HepG2 (cell line): ENCODE data around the gene ITIH3. TPM values are rescaled to one million over a fixed set of nuclear protein-coding genes. Genes with fewer than 3 reads are reported as not detected.

Source experiments
- CCAR2 ChIP-seq: fragments of 200-400 bp; formaldehyde crosslinking; optimal IDR thresholded peaks from 2 replicates; pipeline ENCODE3; 2018; ENCODE audit warnings: low read depth, mild to moderate bottlenecking, low read length, moderate library complexity
- CEBPB ChIP-seq: IDR thresholded peaks from 2 replicates; pipeline ENCODE4 v1.6.1; 2011; ENCODE audit warnings: low read depth, low read length, improper control_type of control experiment, borderline replicate concordance
- DPF2 ChIP-seq: sonication (generic); formaldehyde crosslinking; IDR thresholded peaks from 2 replicates; pipeline ENCODE4 v1.4.0; 2020; ENCODE audit warnings: mild to moderate bottlenecking, low read depth, missing genetic modification reagents, borderline replicate concordance
- FLYWCH1 ChIP-seq: sonication (generic); formaldehyde crosslinking; IDR thresholded peaks from 2 replicates; pipeline ENCODE4 v1.8.1; 2023; ENCODE audit warnings: mild to moderate bottlenecking, missing genetic modification reagents
- GATAD2A ChIP-seq: IDR thresholded peaks from 2 replicates; pipeline ENCODE4 v1.6.1; 2016
- HNF4A ChIP-seq: sonication (generic); formaldehyde crosslinking; IDR thresholded peaks from 2 replicates; pipeline ENCODE4 v1.4.0; 2020; ENCODE audit warnings: missing genetic modification reagents
- JUN ChIP-seq: sonication (generic); formaldehyde crosslinking; IDR thresholded peaks from 2 replicates; pipeline ENCODE4 v1.4.0; 2020; ENCODE audit warnings: mild to moderate bottlenecking, missing genetic modification reagents
- MXI1 ChIP-seq: IDR thresholded peaks from 3 replicates; pipeline ENCODE4 v1.6.1; 2012; ENCODE audit warnings: low read depth, low read length, inconsistent platforms, borderline replicate concordance
- SOX13 ChIP-seq, 3 experiments: fragments of 450-650 bp in 1 of 3; sonication (generic) in 1 of 3; formaldehyde crosslinking in 1 of 3; IDR thresholded peaks in 2 of 3; conservative IDR thresholded peaks in 1 of 3; 2 replicates each; pipeline versions ENCODE4 v1.5.0 to v1.6.1; 2016 to 2020; ENCODE audit warnings: antibody characterized with exemption in 1 of 3, mild to moderate bottlenecking in 1 of 3, missing compliant biosample characterization in 1 of 3, missing genetic modification reagents in 1 of 3, moderate library complexity in 1 of 3
- SP4 ChIP-seq: sonication (generic); formaldehyde crosslinking; IDR thresholded peaks from 2 replicates; pipeline ENCODE4 v1.8.1; 2023; ENCODE audit warnings: mild to moderate bottlenecking, missing genetic modification reagents
- TMF1 ChIP-seq: sonication (generic); formaldehyde crosslinking; IDR thresholded peaks from 2 replicates; pipeline ENCODE4 v1.8.1; 2022; ENCODE audit warnings: low read depth, missing genetic modification reagents
- ZBTB7A ChIP-seq: sonication (generic); formaldehyde crosslinking; IDR thresholded peaks from 2 replicates; pipeline ENCODE4 v1.8.0; 2022; ENCODE audit warnings: mild to moderate bottlenecking, missing genetic modification reagents
- ZNF160 ChIP-seq: sonication (generic); formaldehyde crosslinking; IDR thresholded peaks from 2 replicates; pipeline ENCODE4 v1.8.0; 2022; ENCODE audit warnings: mild to moderate bottlenecking, inconsistent platforms, missing genetic modification reagents
- ZNF354B ChIP-seq: sonication (generic); formaldehyde crosslinking; IDR thresholded peaks from 2 replicates; pipeline ENCODE4 v1.8.0; 2022; ENCODE audit warnings: mild to moderate bottlenecking, missing genetic modification reagents
- ZNF670 ChIP-seq: sonication (generic); formaldehyde crosslinking; IDR thresholded peaks from 2 replicates; pipeline ENCODE4 v1.8.0; 2022; ENCODE audit warnings: mild to moderate bottlenecking, missing genetic modification reagents, borderline replicate concordance
- polyA plus RNA-seq, 8 experiments: library from polyadenylated mRNA; depleted of rRNA in 3 of 8; stranded (reverse) in 7 of 8; unstranded in 1 of 8; fragments of >200 nt; fragmentation: Illumina TruSeq in 4 of 8; extraction: Trizol in 4 of 8; gene quantifications; 2 replicates each; pipeline versions ENCODE4 v1.2.1 to v1.2.3, GENCODE V29; 2011 to 2016; ENCODE audit warnings: low read depth in 4 of 8, missing spikeins in 1 of 8, mixed read lengths in 1 of 8; ENCODE audit not compliant: insufficient read depth in 1 of 8
- total RNA-seq, 5 experiments: library from RNA; depleted of rRNA; stranded (reverse); fragments of >200 nt; fragmentation: Illumina TruSeq; extraction: Trizol; gene quantifications; 2 replicates each; pipeline ENCODE4 v1.2.3, GENCODE V29; 2016; ENCODE audit warnings: low read depth in 1 of 5
- TF ChIP-seq, protein P1 (sequence below): sonication (generic); formaldehyde crosslinking; IDR thresholded peaks from 2 replicates; pipeline ENCODE4 v1.5.1; 2020; ENCODE audit warnings: missing genetic modification reagents, mild to moderate bottlenecking, borderline replicate concordance
- TF ChIP-seq, protein P2 (sequence below): sonication (generic); formaldehyde crosslinking; IDR thresholded peaks from 2 replicates; pipeline ENCODE4 v1.5.1; 2020; ENCODE audit warnings: missing genetic modification reagents, mild to moderate bottlenecking, borderline replicate concordance
- TF ChIP-seq, protein P3 (sequence below): sonication (generic); formaldehyde crosslinking; IDR thresholded peaks from 2 replicates; pipeline ENCODE4 v1.4.0; 2020; ENCODE audit warnings: missing genetic modification reagents, borderline replicate concordance
- TF ChIP-seq, protein P4 (sequence below): IDR thresholded peaks from 2 replicates; pipeline ENCODE4 v1.6.1; 2016; ENCODE audit warnings: low read depth, borderline replicate concordance
- TF ChIP-seq, protein P5 (sequence below): sonication (generic); formaldehyde crosslinking; IDR thresholded peaks from 2 replicates; pipeline ENCODE4 v1.8.1; 2023; ENCODE audit warnings: missing genetic modification reagents, inconsistent platforms, borderline replicate concordance
- TF ChIP-seq, protein P6 (sequence below): sonication (generic); formaldehyde crosslinking; conservative IDR thresholded peaks from 2 replicates; pipeline ENCODE4 v1.4.0; 2020; ENCODE audit warnings: missing genetic modification reagents

Gene ITIH3
- total and polyA plus RNA-seq, 2 of the 13 experiments (the other 11 are each of a cell fraction or from before 2014, with no cell fraction given), result 105 to 632 TPM

DNA sequence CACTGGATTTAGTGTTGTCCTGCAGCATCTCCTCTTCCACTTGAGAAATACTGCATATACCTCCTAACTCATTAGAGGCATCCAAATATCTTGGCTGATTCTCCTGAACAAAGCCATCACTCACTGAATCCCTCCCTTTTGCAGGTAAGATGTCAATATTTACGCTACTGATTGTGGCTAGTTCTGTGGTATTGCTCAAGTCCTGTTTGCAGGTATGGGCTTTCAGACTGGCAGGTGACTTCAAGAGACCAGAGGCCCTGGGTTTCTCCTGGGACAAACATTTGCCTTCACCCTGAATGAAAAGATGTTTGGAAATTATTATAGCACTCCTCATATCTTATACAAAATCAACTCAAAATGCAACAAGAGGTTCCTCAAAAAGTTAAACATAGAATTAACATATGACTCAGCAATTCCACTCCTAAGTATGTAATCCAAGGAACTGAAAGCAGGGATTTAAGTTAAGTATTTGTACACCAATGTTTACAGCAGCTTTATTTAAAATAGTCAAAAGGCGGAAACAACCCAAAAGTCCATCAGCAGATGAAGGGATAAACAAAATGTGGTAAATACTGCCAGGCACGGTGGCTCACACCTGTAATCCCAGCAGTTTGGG lies 42.4 kb upstream of the ITIH3 start (continued):
- TF ChIP-seq, protein P1, sequence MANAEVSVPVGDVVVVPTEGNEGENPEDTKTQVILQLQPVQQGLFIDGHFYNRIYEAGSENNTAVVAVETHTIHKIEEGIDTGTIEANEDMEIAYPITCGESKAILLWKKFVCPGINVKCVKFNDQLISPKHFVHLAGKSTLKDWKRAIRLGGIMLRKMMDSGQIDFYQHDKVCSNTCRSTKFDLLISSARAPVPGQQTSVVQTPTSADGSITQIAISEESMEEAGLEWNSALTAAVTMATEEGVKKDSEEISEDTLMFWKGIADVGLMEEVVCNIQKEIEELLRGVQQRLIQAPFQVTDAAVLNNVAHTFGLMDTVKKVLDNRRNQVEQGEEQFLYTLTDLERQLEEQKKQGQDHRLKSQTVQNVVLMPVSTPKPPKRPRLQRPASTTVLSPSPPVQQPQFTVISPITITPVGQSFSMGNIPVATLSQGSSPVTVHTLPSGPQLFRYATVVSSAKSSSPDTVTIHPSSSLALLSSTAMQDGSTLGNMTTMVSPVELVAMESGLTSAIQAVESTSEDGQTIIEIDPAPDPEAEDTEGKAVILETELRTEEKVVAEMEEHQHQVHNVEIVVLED, result no peak
- TF ChIP-seq SP4 (CRISPR knock-in tag) (no peak), SOX13 (IDR thresholded peaks at IDR 0.05) (no peak), SOX13 (CRISPR knock-in tag; conservative IDR thresholded peaks at IDR 0.05 in 1 of 2, IDR thresholded peaks at IDR 0.05 in 1 of 2) (peak in 1 of 2 experiments; percentile 63; a peak in 2 of 4 replicates), CCAR2 (no peak), ZNF354B (CRISPR knock-in tag) (no peak), HNF4A (CRISPR knock-in tag) (no peak), ZNF160 (CRISPR knock-in tag) (no peak), CEBPB (peak; percentile 10; the same call in 1 of the 2 replicates), FLYWCH1 (no peak), ZNF670 (no peak), ZBTB7A (CRISPR knock-in tag) (no peak), TMF1 (no peak), GATAD2A (peak; percentile 74), DPF2 (CRISPR knock-in tag) (no peak), MXI1 (no peak), JUN (CRISPR knock-in tag) (no peak)
- TF ChIP-seq, protein P2, sequence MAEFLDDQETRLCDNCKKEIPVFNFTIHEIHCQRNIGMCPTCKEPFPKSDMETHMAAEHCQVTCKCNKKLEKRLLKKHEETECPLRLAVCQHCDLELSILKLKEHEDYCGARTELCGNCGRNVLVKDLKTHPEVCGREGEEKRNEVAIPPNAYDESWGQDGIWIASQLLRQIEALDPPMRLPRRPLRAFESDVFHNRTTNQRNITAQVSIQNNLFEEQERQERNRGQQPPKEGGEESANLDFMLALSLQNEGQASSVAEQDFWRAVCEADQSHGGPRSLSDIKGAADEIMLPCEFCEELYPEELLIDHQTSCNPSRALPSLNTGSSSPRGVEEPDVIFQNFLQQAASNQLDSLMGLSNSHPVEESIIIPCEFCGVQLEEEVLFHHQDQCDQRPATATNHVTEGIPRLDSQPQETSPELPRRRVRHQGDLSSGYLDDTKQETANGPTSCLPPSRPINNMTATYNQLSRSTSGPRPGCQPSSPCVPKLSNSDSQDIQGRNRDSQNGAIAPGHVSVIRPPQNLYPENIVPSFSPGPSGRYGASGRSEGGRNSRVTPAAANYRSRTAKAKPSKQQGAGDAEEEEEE (CRISPR knock-in tag), result no peak
- TF ChIP-seq, protein P3, sequence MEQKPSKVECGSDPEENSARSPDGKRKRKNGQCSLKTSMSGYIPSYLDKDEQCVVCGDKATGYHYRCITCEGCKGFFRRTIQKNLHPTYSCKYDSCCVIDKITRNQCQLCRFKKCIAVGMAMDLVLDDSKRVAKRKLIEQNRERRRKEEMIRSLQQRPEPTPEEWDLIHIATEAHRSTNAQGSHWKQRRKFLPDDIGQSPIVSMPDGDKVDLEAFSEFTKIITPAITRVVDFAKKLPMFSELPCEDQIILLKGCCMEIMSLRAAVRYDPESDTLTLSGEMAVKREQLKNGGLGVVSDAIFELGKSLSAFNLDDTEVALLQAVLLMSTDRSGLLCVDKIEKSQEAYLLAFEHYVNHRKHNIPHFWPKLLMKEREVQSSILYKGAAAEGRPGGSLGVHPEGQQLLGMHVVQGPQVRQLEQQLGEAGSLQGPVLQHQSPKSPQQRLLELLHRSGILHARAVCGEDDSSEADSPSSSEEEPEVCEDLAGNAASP (CRISPR knock-in tag), result no peak
- TF ChIP-seq, protein P4, sequence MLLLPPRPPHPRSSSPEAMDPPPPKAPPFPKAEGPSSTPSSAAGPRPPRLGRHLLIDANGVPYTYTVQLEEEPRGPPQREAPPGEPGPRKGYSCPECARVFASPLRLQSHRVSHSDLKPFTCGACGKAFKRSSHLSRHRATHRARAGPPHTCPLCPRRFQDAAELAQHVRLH, result no peak
- TF ChIP-seq, protein P5, sequence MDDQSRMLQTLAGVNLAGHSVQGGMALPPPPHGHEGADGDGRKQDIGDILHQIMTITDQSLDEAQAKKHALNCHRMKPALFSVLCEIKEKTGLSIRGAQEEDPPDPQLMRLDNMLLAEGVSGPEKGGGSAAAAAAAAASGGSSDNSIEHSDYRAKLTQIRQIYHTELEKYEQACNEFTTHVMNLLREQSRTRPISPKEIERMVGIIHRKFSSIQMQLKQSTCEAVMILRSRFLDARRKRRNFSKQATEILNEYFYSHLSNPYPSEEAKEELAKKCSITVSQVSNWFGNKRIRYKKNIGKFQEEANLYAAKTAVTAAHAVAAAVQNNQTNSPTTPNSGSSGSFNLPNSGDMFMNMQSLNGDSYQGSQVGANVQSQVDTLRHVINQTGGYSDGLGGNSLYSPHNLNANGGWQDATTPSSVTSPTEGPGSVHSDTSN (CRISPR knock-in tag), result no peak
- TF ChIP-seq, protein P6, sequence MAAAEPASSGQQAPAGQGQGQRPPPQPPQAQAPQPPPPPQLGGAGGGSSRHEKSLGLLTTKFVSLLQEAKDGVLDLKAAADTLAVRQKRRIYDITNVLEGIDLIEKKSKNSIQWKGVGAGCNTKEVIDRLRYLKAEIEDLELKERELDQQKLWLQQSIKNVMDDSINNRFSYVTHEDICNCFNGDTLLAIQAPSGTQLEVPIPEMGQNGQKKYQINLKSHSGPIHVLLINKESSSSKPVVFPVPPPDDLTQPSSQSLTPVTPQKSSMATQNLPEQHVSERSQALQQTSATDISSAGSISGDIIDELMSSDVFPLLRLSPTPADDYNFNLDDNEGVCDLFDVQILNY (CRISPR knock-in tag), result no peak
